Bronchial smooth muscle cell (primary cell): Measurements from ENCODE around the gene TPD52L1. TPM values are rescaled to one million over a fixed set of nuclear protein-coding genes. Genes with fewer than 3 reads are reported as not detected.

ENCODE experiments used
- total RNA-seq: library from RNA; depleted of rRNA; stranded (reverse); fragments of >200 nt; gene quantifications from 2 replicates; pipeline ENCODE4 v1.2.1, GENCODE V29; 2014

TPD52L1 gene
- 7.4 TPM in 2 replicates for total RNA-seq

GRCh38 chr6:125153391-125154117 lies at the start of gene TPD52L1:
Gene TPD52L1 (plus strand): TSS chr6:125153773. CDS start chr6:125153952, 179 bp downstream.

GRCh38 chr6:125301435-125302391 lies 148.1 kb downstream of the TPD52L1 start, which contains the start of gene HDDC2:
Gene HDDC2 (minus strand): TSS chr6:125301967. CDS start chr6:125301932, 35 bp downstream.

Other genes starting within 250 kb of the TPD52L1 start
- gene RNF217, start 191.3 kb upstream of the TPD52L1 start, total RNA-seq, result 7.3 and 16.3 TPM in 2 replicates
- 56.9 and 61.7 TPM in 2 replicates for gene HDDC2, start 148.2 kb downstream of the TPD52L1 start, total RNA-seq